Loucy (cell line): ENCODE data around the gene USP2.
A peak's percentile ranks its signal among the peaks of the same experiment; 100 is the strongest.

ENCODE experiments used
- H2AFZ ChIP-seq: fragments of 200-600 bp; sonication (generic); 2 replicates; pipeline ENCODE4 v1.6.0; 2016; ENCODE audit warnings: antibody characterized with exemption, mild to moderate bottlenecking, low read length, moderate library complexity
- H3F3A ChIP-seq: fragments of 200-600 bp; 2 replicates; pipeline ENCODE4 v1.6.0; 2016; ENCODE audit warnings: antibody characterized with exemption, low read depth, mild to moderate bottlenecking
- H3K27me3 ChIP-seq: fragments of 200-600 bp; sonication (generic); 2 replicates; pipeline ENCODE4 v1.6.1; 2014; ENCODE audit warnings: low read length, mild to moderate bottlenecking; ENCODE audit not compliant: insufficient read depth, poor library complexity, severe bottlenecking
- H3K36me3 ChIP-seq: fragments of 200-600 bp; sonication (generic); 2 replicates; pipeline ENCODE4 v1.6.1; 2016; ENCODE audit warnings: low read length; ENCODE audit not compliant: insufficient read depth
- H3K4me1 ChIP-seq: fragments of 200-600 bp; sonication (generic); 2 replicates; pipeline ENCODE4 v1.5.1; 2014; ENCODE audit warnings: low read length, mild to moderate bottlenecking; ENCODE audit not compliant: insufficient read depth, poor library complexity, severe bottlenecking
- H3K4me2 ChIP-seq: fragments of 200-600 bp; sonication (generic); 2 replicates; pipeline ENCODE4 v1.6.0; 2014; ENCODE audit warnings: antibody characterized with exemption, low read length, low read depth, mild to moderate bottlenecking; ENCODE audit not compliant: poor library complexity, severe bottlenecking
- H3K4me3 ChIP-seq: fragments of 200-600 bp; sonication (generic); 2 replicates; pipeline ENCODE4 v1.5.1; 2014; ENCODE audit warnings: low read length, mild to moderate bottlenecking, mixed read lengths; ENCODE audit not compliant: poor library complexity, severe bottlenecking
- H3K79me2 ChIP-seq: fragments of 200-600 bp; sonication (generic); 2 replicates; pipeline ENCODE4 v1.6.1; 2014; ENCODE audit warnings: low read length; ENCODE audit not compliant: insufficient read depth
- H3K9ac ChIP-seq: fragments of 200-600 bp; sonication (generic); 2 replicates; pipeline ENCODE4 v1.6.0; 2014; ENCODE audit warnings: mild to moderate bottlenecking, low read depth, low read length, moderate library complexity; ENCODE audit not compliant: poor library complexity, severe bottlenecking
- H3K9me2 ChIP-seq: fragments of 200-600 bp; sonication (generic); replicated peaks from 2 replicates; pipeline ENCODE4 v1.6.1; 2016; ENCODE audit warnings: low read depth, low read length, mixed read lengths
- H3K9me3 ChIP-seq: fragments of 200-600 bp; sonication (generic); 2 replicates; pipeline ENCODE4 v1.6.1; 2014; ENCODE audit warnings: mild to moderate bottlenecking, antibody characterized with exemption, low read length, low read depth; ENCODE audit not compliant: insufficient read depth
- H4K20me1 ChIP-seq: fragments of 200-600 bp; sonication (generic); 2 replicates; pipeline ENCODE4 v1.6.0; 2014; ENCODE audit warnings: antibody characterized with exemption, low read length, mild to moderate bottlenecking; ENCODE audit not compliant: insufficient read depth, poor library complexity, severe bottlenecking
- EZH2phosphoT487 ChIP-seq: fragments of 200-600 bp; IDR thresholded peaks from 2 replicates; pipeline ENCODE4 v1.6.1; 2018; ENCODE audit warnings: antibody characterized with exemption, mild to moderate bottlenecking, moderate library complexity, borderline replicate concordance
- TF ChIP-seq, protein P1 (sequence below): fragments of 200-600 bp; sonication (generic); conservative IDR thresholded peaks from 2 replicates; pipeline ENCODE4 v1.5.1; 2014; ENCODE audit warnings: mild to moderate bottlenecking, antibody characterized with exemption, low read length

Gene USP2

GRCh38 chr11:119323532-119324033 lies 57.9 kb downstream of the USP2 start:
- Histone ChIP-seq H3K9ac (no peak overlapping the region), H3K9me3 (no peaks in the 10 kb centered on the region), H3K4me1 (peaks cover 15% of the 10 kb centered on the region), H3K9me2 (no peaks in the 10 kb centered on the region), H3F3A (no peaks in the 10 kb centered on the region), H3K36me3 (no peaks in the 10 kb centered on the region), H3K4me2 (no peak overlapping the region), H2AFZ (no peak overlapping the region), H3K79me2 (no peaks in the 10 kb centered on the region), H3K27me3 (no peaks in the 10 kb centered on the region), H3K4me3 (no peak overlapping the region), H4K20me1 (no peaks in the 10 kb centered on the region)
- TF ChIP-seq, protein P1, sequence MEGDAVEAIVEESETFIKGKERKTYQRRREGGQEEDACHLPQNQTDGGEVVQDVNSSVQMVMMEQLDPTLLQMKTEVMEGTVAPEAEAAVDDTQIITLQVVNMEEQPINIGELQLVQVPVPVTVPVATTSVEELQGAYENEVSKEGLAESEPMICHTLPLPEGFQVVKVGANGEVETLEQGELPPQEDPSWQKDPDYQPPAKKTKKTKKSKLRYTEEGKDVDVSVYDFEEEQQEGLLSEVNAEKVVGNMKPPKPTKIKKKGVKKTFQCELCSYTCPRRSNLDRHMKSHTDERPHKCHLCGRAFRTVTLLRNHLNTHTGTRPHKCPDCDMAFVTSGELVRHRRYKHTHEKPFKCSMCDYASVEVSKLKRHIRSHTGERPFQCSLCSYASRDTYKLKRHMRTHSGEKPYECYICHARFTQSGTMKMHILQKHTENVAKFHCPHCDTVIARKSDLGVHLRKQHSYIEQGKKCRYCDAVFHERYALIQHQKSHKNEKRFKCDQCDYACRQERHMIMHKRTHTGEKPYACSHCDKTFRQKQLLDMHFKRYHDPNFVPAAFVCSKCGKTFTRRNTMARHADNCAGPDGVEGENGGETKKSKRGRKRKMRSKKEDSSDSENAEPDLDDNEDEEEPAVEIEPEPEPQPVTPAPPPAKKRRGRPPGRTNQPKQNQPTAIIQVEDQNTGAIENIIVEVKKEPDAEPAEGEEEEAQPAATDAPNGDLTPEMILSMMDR: peak; percentile 86
- no peak for TF ChIP-seq EZH2phosphoT487

- no peaks in the 10 kb centered on the region for H3F3A ChIP-seq
- no peak overlapping the region for H3K9ac ChIP-seq
- no peaks in the 10 kb centered on the region for H3K79me2 ChIP-seq
- H3K4me1 ChIP-seq: peaks cover 15% of the 10 kb centered on the region
- H3K4me2 ChIP-seq: no peak overlapping the region
- no peak overlapping the region for H2AFZ ChIP-seq
- H3K4me3 ChIP-seq: no peak overlapping the region
- no peaks in the 10 kb centered on the region for H3K9me2 ChIP-seq
- H3K9me3 ChIP-seq: no peaks in the 10 kb centered on the region
- H3K27me3 ChIP-seq: no peaks in the 10 kb centered on the region
- TF ChIP-seq, protein P1: no peak
- TF ChIP-seq EZH2phosphoT487: no peak
- H3K36me3 ChIP-seq: no peaks in the 10 kb centered on the region
- no peaks in the 10 kb centered on the region for H4K20me1 ChIP-seq
These were observed 58.5 kb downstream of the USP2 start for GRCh38 chr11:119322921-119323531.

GRCh38 chr11:119322360-119322739 lies 59.1 kb downstream of the USP2 start:
- Histone ChIP-seq H3K9me3 (no peaks in the 10 kb centered on the region), H4K20me1 (no peaks in the 10 kb centered on the region), H3K4me2 (no peak overlapping the region), H2AFZ (no peak overlapping the region), H3K4me3 (no peak overlapping the region), H3K9me2 (no peaks in the 10 kb centered on the region), H3K79me2 (no peaks in the 10 kb centered on the region), H3K27me3 (no peaks in the 10 kb centered on the region), H3K4me1 (peaks cover 15% of the 10 kb centered on the region), H3F3A (no peaks in the 10 kb centered on the region), H3K36me3 (no peaks in the 10 kb centered on the region), H3K9ac (no peak overlapping the region)
- no peak for TF ChIP-seq EZH2phosphoT487
- TF ChIP-seq, protein P1: no peak
